SK-N-SH treated with all-trans-retinoic acid at 6 μM for 48 hours (cell line): ENCODE measurements around the gene SCMH1.

ENCODE experiments used
- ATAC-seq: fragments of 200-7000 bp; cut with Tn5 transposase; 3 replicates; pipeline ENCODE4 v1.9.1; 2020; ENCODE audit warnings: mild to moderate bottlenecking, moderate library complexity
- BACH2 ChIP-seq: fragments of 250-450 bp; sonication (Bioruptor Pico); IDR thresholded peaks from 2 replicates; pipeline ENCODE4 v1.9.0; 2021; ENCODE audit warnings: mild to moderate bottlenecking, borderline replicate concordance
- CSDC2 ChIP-seq: fragments of 250-450 bp; sonication (Bioruptor Pico); IDR thresholded peaks from 2 replicates; pipeline ENCODE4 v1.5.0; 2020; ENCODE audit warnings: mild to moderate bottlenecking, moderate library complexity
- ESRRG ChIP-seq: fragments of 250-450 bp; sonication (Bioruptor Pico); IDR thresholded peaks from 2 replicates; pipeline ENCODE4 v1.6.1; 2021; ENCODE audit warnings: mild to moderate bottlenecking
- GLIS3 ChIP-seq: fragments of 250-450 bp; sonication (Bioruptor Pico); IDR thresholded peaks from 2 replicates; pipeline ENCODE4 v1.5.0; 2020; ENCODE audit warnings: mild to moderate bottlenecking, moderate library complexity
- ISL1 ChIP-seq: fragments of 250-450 bp; sonication (Bioruptor Pico); IDR thresholded peaks from 2 replicates; pipeline ENCODE4 v2.1.2; 2022; ENCODE audit warnings: mild to moderate bottlenecking, moderate library complexity
- OSR1 ChIP-seq: fragments of 250-450 bp; sonication (Bioruptor Pico); IDR thresholded peaks from 2 replicates; pipeline ENCODE4 v1.8.0; 2022; ENCODE audit warnings: moderate library complexity, mild to moderate bottlenecking, inconsistent platforms
- POU6F1 ChIP-seq: fragments of 250-450 bp; sonication (Bioruptor Pico); IDR thresholded peaks from 2 replicates; pipeline ENCODE4 v1.8.0; 2021; ENCODE audit warnings: low read depth, mild to moderate bottlenecking, moderate library complexity, borderline replicate concordance
- PPARA ChIP-seq: fragments of 250-450 bp; sonication (Bioruptor Pico); IDR thresholded peaks from 2 replicates; pipeline ENCODE4 v1.5.0; 2020; ENCODE audit warnings: mild to moderate bottlenecking, borderline replicate concordance
- RARB ChIP-seq: fragments of 250-450 bp; sonication (Bioruptor Pico); IDR thresholded peaks from 2 replicates; pipeline ENCODE4 v1.8.0; 2021; ENCODE audit warnings: mild to moderate bottlenecking, moderate library complexity
- SNAI2 ChIP-seq: fragments of 250-450 bp; sonication (Bioruptor Pico); IDR thresholded peaks from 2 replicates; pipeline ENCODE4 v1.5.0; 2020; ENCODE audit warnings: mild to moderate bottlenecking, moderate library complexity
- TOX ChIP-seq: fragments of 250-450 bp; sonication (Bioruptor Pico); IDR thresholded peaks from 2 replicates; pipeline ENCODE4 v1.8.0; 2021; ENCODE audit warnings: mild to moderate bottlenecking, moderate library complexity, borderline replicate concordance
- TSHZ2 ChIP-seq: fragments of 250-450 bp; sonication (Bioruptor Pico); IDR thresholded peaks from 2 replicates; pipeline ENCODE4 v1.5.0; 2020; ENCODE audit warnings: mild to moderate bottlenecking, moderate library complexity
- ZFP3 ChIP-seq: fragments of 250-450 bp; sonication (Bioruptor Pico); IDR thresholded peaks from 2 replicates; pipeline ENCODE4 v1.5.0; 2020; ENCODE audit warnings: mild to moderate bottlenecking, moderate library complexity
- ZFP30 ChIP-seq: fragments of 450-650 bp; formaldehyde crosslinking; IDR thresholded peaks from 2 replicates; pipeline ENCODE4 v1.5.0; 2022; ENCODE audit warnings: mild to moderate bottlenecking, moderate library complexity
- ZNF70 ChIP-seq: fragments of 450-650 bp; formaldehyde crosslinking; IDR thresholded peaks from 2 replicates; pipeline ENCODE4 v1.5.0; 2020; ENCODE audit warnings: mild to moderate bottlenecking, moderate library complexity
- TF ChIP-seq, protein P1 (sequence below): fragments of 250-450 bp; sonication (Bioruptor Pico); IDR thresholded peaks from 2 replicates; pipeline ENCODE4 v1.5.1; 2021; ENCODE audit warnings: mild to moderate bottlenecking, moderate library complexity
- TF ChIP-seq, protein P2 (sequence below): fragments of 250-450 bp; sonication (Bioruptor Pico); IDR thresholded peaks from 2 replicates; pipeline ENCODE4 v1.8.0; 2020; ENCODE audit warnings: mild to moderate bottlenecking, moderate library complexity, borderline replicate concordance

The SCMH1 gene

DNA sequence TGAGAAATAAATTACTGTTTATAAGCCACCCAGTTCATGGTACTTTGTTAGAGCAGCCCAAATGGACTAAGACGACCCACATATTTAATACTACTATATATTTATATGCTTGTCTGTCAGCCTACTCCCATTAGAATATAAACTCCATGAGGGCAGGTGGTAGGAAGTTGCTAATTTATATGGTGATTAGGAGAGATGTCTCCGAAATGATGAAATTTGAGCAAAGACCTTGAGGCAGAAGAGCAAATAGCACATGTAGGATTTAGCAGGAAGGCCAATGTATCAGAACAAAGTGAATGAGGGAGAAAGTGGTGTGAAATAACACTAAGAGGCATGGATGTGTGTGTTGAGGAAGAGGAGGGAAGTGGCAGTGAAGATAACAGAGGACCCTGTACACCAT is 210.0 kb downstream of the SCMH1 start (continued):
- TF ChIP-seq, protein P1, sequence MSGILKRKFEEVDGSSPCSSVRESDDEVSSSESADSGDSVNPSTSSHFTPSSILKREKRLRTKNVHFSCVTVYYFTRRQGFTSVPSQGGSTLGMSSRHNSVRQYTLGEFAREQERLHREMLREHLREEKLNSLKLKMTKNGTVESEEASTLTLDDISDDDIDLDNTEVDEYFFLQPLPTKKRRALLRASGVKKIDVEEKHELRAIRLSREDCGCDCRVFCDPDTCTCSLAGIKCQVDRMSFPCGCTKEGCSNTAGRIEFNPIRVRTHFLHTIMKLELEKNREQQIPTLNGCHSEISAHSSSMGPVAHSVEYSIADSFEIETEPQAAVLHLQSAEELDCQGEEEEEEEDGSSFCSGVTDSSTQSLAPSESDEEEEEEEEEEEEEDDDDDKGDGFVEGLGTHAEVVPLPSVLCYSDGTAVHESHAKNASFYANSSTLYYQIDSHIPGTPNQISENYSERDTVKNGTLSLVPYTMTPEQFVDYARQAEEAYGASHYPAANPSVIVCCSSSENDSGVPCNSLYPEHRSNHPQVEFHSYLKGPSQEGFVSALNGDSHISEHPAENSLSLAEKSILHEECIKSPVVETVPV = no peak
- TF ChIP-seq SNAI2 (CRISPR knock-in tag) (no peak), BACH2 (CRISPR knock-in tag) (no peak), ESRRG (no peak)

- ATAC-seq = no peak
- TF ChIP-seq, protein P2, sequence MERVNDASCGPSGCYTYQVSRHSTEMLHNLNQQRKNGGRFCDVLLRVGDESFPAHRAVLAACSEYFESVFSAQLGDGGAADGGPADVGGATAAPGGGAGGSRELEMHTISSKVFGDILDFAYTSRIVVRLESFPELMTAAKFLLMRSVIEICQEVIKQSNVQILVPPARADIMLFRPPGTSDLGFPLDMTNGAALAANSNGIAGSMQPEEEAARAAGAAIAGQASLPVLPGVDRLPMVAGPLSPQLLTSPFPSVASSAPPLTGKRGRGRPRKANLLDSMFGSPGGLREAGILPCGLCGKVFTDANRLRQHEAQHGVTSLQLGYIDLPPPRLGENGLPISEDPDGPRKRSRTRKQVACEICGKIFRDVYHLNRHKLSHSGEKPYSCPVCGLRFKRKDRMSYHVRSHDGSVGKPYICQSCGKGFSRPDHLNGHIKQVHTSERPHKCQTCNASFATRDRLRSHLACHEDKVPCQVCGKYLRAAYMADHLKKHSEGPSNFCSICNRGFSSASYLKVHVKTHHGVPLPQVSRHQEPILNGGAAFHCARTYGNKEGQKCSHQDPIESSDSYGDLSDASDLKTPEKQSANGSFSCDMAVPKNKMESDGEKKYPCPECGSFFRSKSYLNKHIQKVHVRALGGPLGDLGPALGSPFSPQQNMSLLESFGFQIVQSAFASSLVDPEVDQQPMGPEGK (CRISPR knock-in tag) = no peak
- TF ChIP-seq BACH2 (CRISPR knock-in tag) = no peak
- TF ChIP-seq ISL1 = no peak
- no peak for TF ChIP-seq OSR1 (CRISPR knock-in tag)
- TF ChIP-seq ZFP3 (CRISPR knock-in tag) = no peak
- TF ChIP-seq PPARA = no peak
- no peak for TF ChIP-seq TOX (CRISPR knock-in tag)
- no peak for TF ChIP-seq POU6F1
- TF ChIP-seq, protein P1 = no peak
- TF ChIP-seq, all 23 proteins: peak for 0
Measured at GRCh38 chr1:41030872-41031616, 211.1 kb downstream of the SCMH1 start.

GRCh38 chr1:41028034-41028642 is 214.0 kb downstream of the SCMH1 start:
- TF ChIP-seq TSHZ2 (no peak), CSDC2 (CRISPR knock-in tag) (no peak), OSR1 (CRISPR knock-in tag) (no peak), ZFP3 (CRISPR knock-in tag) (no peak), ZFP30 (no peak), ESRRG (no peak), SNAI2 (CRISPR knock-in tag) (no peak), RARB (CRISPR knock-in tag) (no peak), ZNF70 (CRISPR knock-in tag) (no peak), BACH2 (CRISPR knock-in tag) (no peak), TOX (CRISPR knock-in tag) (no peak), ISL1 (no peak), GLIS3 (CRISPR knock-in tag) (no peak)
- TF ChIP-seq, protein P1 = no peak
- no peak for ATAC-seq
